ENCODE data around the gene UNC45A. TPM values are rescaled to one million over a fixed set of nuclear protein-coding genes. Genes with fewer than 3 reads are reported as not detected.

Gene UNC45A
- total RNA-seq, 1 experiment from 2014 or later = 84.4 TPM

DNA sequence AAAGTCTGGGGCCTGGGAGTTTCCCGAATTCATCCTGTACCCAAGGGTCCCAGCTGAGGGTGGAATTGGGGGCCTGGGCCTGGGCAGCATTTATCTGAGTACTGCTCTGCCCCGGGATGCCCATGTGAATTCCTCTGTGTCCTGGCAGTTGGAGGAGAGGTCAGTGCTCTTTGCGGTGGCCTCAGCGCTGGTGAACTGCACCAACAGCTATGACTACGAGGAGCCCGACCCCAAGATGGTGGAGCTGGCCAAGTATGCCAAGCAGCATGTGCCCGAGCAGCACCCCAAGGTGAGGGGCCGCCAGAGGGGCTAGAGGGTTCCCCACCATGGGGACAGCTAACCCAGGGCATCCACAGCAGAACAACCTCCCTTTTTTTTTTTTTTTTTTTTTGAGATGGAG is 13.4 kb downstream of the UNC45A start:
- no peak overlapping the region for H3K27ac ChIP-seq (ENCODE audit: low read length)
- TF ChIP-seq TCF7L2 (IDR thresholded peaks at IDR 0.05; ENCODE audit: low read depth, low read length) (no peak), SIN3A (IDR thresholded peaks at IDR 0.05; ENCODE audit: borderline replicate concordance, insufficient read depth, low read depth, low read length) (no peak), POLR2AphosphoS5 (IDR thresholded peaks at IDR 0.05; ENCODE audit: low read depth, low read length) (no peak)
- TF ChIP-seq, protein P1, sequence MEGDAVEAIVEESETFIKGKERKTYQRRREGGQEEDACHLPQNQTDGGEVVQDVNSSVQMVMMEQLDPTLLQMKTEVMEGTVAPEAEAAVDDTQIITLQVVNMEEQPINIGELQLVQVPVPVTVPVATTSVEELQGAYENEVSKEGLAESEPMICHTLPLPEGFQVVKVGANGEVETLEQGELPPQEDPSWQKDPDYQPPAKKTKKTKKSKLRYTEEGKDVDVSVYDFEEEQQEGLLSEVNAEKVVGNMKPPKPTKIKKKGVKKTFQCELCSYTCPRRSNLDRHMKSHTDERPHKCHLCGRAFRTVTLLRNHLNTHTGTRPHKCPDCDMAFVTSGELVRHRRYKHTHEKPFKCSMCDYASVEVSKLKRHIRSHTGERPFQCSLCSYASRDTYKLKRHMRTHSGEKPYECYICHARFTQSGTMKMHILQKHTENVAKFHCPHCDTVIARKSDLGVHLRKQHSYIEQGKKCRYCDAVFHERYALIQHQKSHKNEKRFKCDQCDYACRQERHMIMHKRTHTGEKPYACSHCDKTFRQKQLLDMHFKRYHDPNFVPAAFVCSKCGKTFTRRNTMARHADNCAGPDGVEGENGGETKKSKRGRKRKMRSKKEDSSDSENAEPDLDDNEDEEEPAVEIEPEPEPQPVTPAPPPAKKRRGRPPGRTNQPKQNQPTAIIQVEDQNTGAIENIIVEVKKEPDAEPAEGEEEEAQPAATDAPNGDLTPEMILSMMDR (IDR thresholded peaks at IDR 0.05) = no peak
- TF ChIP-seq, protein P2, sequence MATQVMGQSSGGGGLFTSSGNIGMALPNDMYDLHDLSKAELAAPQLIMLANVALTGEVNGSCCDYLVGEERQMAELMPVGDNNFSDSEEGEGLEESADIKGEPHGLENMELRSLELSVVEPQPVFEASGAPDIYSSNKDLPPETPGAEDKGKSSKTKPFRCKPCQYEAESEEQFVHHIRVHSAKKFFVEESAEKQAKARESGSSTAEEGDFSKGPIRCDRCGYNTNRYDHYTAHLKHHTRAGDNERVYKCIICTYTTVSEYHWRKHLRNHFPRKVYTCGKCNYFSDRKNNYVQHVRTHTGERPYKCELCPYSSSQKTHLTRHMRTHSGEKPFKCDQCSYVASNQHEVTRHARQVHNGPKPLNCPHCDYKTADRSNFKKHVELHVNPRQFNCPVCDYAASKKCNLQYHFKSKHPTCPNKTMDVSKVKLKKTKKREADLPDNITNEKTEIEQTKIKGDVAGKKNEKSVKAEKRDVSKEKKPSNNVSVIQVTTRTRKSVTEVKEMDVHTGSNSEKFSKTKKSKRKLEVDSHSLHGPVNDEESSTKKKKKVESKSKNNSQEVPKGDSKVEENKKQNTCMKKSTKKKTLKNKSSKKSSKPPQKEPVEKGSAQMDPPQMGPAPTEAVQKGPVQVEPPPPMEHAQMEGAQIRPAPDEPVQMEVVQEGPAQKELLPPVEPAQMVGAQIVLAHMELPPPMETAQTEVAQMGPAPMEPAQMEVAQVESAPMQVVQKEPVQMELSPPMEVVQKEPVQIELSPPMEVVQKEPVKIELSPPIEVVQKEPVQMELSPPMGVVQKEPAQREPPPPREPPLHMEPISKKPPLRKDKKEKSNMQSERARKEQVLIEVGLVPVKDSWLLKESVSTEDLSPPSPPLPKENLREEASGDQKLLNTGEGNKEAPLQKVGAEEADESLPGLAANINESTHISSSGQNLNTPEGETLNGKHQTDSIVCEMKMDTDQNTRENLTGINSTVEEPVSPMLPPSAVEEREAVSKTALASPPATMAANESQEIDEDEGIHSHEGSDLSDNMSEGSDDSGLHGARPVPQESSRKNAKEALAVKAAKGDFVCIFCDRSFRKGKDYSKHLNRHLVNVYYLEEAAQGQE (IDR thresholded peaks at IDR 0.05; ENCODE audit: insufficient read depth in 1 of 2, low read depth in 2 of 2, low read length in 1 of 2) = no peak
- ChIA-PET POLR2A (interaction anchor here (0.6 kb wide), 1 partner anchor 16 kb away, joined by 4 read pairs; the partner anchor contains the start of gene HDDC3), CTCF (interaction anchor here (0.5 kb wide), 1 partner anchor 9 kb away, joined by 8 read pairs; no protein-coding TSS in a partner anchor)
- peaks cover 6% of the 10 kb centered on the region for H3K4me1 ChIP-seq (ENCODE audit: control insufficient read depth, insufficient read depth, low read length)
- no peaks in the 10 kb centered on the region for H3K9me3 ChIP-seq (ENCODE audit: control insufficient read depth, insufficient read depth, low read depth, low read length)
- peaks cover 4% of the 10 kb centered on the region; the same call in 1 of the 2 replicates for H3K36me3 ChIP-seq (ENCODE audit: control insufficient read depth, insufficient read depth, low read length)
- intact Hi-C loops (cut with micrococcal nuclease; ENCODE audit: unreplicated experiment) (no loop called here), in situ Hi-C loops (cut with HindIII; ENCODE audit: low pct_unique_long_range_greater_than_20kb, low sequenced_read_pairs) (no loop called here)
- ATAC-seq (no peak), DNase-seq (ENCODE audit: low read depth, low spot score) (no peak)
- H3K27me3 ChIP-seq (ENCODE audit: control insufficient read depth, insufficient read depth, low read length) = no peaks in the 10 kb centered on the region
- BruUV-seq (replicated peaks) = no TSS peak
- H3K4me3 ChIP-seq (ENCODE audit: low read depth in 2 of 2, low read length in 2 of 2) = no peak overlapping the region

DNA sequence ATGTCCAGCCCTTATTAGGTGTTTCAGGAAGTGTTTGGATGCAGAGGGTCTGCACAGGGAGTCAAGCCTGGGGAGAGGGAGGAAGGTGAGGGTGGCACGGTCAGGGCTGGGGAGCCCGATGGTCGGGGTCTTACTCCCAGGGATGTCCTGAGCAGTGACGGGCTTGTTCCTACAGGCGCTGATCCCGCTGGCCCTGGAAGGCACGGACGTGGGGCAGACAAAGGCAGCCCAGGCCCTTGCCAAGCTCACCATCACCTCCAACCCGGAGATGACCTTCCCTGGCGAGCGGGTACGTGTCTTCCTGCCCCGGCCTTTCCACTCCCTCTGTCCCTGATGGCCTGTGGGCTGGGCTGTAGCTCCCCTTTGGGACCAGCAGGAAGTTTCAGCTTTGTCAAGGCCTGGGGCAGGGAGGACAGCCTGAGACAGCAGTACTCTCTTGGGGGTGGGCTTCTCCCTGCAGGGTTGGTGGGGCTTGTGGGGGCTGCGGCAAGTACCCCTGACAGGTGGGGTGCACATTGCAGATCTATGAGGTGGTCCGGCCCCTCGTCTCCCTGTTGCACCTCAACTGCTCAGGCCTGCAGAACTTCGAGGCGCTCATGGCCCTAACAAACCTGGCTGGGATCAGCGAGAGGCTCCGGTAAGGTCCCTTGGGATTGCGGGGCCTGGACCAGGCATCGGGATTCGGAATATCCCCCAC is 15.0 kb downstream of the UNC45A start:
- DNase-seq (ENCODE audit: low read depth, low spot score) = no peak
- ChIA-PET CTCF (no interaction called here), POLR2A (no interaction called here)
- Histone ChIP-seq H3K27ac (ENCODE audit: low read length) (peak overlapping the region; percentile 27; the same call in 1 of the 2 replicates), H3K4me3 (ENCODE audit: low read depth in 2 of 2, low read length in 2 of 2) (no peak overlapping the region), H3K4me1 (ENCODE audit: control insufficient read depth, insufficient read depth, low read length) (peaks cover 8% of the 10 kb centered on the region), H3K9me3 (ENCODE audit: control insufficient read depth, insufficient read depth, low read depth, low read length) (no peaks in the 10 kb centered on the region), H3K27me3 (ENCODE audit: control insufficient read depth, insufficient read depth, low read length) (no peaks in the 10 kb centered on the region), H3K36me3 (ENCODE audit: control insufficient read depth, insufficient read depth, low read length) (peaks cover 4% of the 10 kb centered on the region; the same call in 1 of the 2 replicates)
- in situ Hi-C loops (cut with HindIII; ENCODE audit: low pct_unique_long_range_greater_than_20kb, low sequenced_read_pairs) = no loop called here
- BruUV-seq (replicated peaks) = no TSS peak
- ATAC-seq = no peak
- intact Hi-C loops (cut with micrococcal nuclease; ENCODE audit: unreplicated experiment) = no loop called here
- TF ChIP-seq, protein P2 (IDR thresholded peaks at IDR 0.05; ENCODE audit: insufficient read depth in 1 of 2, low read depth in 2 of 2, low read length in 1 of 2) = no peak
- TF ChIP-seq, protein P1 (IDR thresholded peaks at IDR 0.05) = no peak
- no peak for TF ChIP-seq POLR2AphosphoS5 (IDR thresholded peaks at IDR 0.05; ENCODE audit: low read depth, low read length)
- TF ChIP-seq SIN3A (IDR thresholded peaks at IDR 0.05; ENCODE audit: borderline replicate concordance, insufficient read depth, low read depth, low read length) = no peak
- no peak for TF ChIP-seq TCF7L2 (IDR thresholded peaks at IDR 0.05; ENCODE audit: low read depth, low read length)

Measured in Panc1 (cell line).